Activated T-helper 1 cell treated with anti-CD3 and anti-CD28 coated beads, Interleukin-2, amount 50 U/mL, for 16 hours (primary cell): ENCODE results near the gene ISG20L2.
A peak's percentile ranks its signal among the peaks of the same experiment; 100 is the strongest.

ENCODE experiments used
- DNase-seq, 2 donors: peaks; one replicate each; pipeline ENCODE4 v3.0.0-alpha.2; 2020; ENCODE audit warnings: low read depth in 1 of 2, low spot score in 1 of 2

Gene ISG20L2

GRCh38 chr1:156690675-156691036 is 37.9 kb downstream of the ISG20L2 start:
- DNase-seq = no peak

- no peak for DNase-seq
Observed at GRCh38 chr1:156689953-156690674, 38.5 kb downstream of the ISG20L2 start.

GRCh38 chr1:156689035-156689952 is 39.3 kb downstream of the ISG20L2 start:
- DNase-seq = peak; percentile 57 to 62

GRCh38 chr1:156684227-156684782 is 44.3 kb downstream of the ISG20L2 start:
- DNase-seq = no peak

- no peak for DNase-seq
Observed at GRCh38 chr1:156682166-156682890, 46.2 kb downstream of the ISG20L2 start.

GRCh38 chr1:156681196-156681960 is 47.2 kb downstream of the ISG20L2 start:
- no peak for DNase-seq

- no peak for DNase-seq
Observed at GRCh38 chr1:156680056-156680455, 48.5 kb downstream of the ISG20L2 start.

- no peak for DNase-seq
Observed at GRCh38 chr1:156677616-156678596, 50.7 kb downstream of the ISG20L2 start.

- no peak for DNase-seq
Observed at GRCh38 chr1:156676820-156677615, 51.5 kb downstream of the ISG20L2 start, which contains the start of gene NES. NES (minus strand) TSS chr1:156677407; CDS start chr1:156677264, 143 bp downstream.

GRCh38 chr1:156676114-156676819 is 52.3 kb downstream of the ISG20L2 start:
- DNase-seq = no peak

GRCh38 chr1:156675210-156676113 is 53.1 kb downstream of the ISG20L2 start:
- no peak for DNase-seq

GRCh38 chr1:156673387-156674121 is 55.0 kb downstream of the ISG20L2 start:
- no peak for DNase-seq
